ENCODE results near the gene PAQR9. TPM values are rescaled to one million over a fixed set of nuclear protein-coding genes. Genes with fewer than 3 reads are reported as not detected.

PAQR9 gene
- total and polyA plus RNA-seq, 2 of the 13 experiments (the other 11 are each of a cell fraction or from before 2014, with no cell fraction given) = 3.7 to 10.3 TPM

DNA sequence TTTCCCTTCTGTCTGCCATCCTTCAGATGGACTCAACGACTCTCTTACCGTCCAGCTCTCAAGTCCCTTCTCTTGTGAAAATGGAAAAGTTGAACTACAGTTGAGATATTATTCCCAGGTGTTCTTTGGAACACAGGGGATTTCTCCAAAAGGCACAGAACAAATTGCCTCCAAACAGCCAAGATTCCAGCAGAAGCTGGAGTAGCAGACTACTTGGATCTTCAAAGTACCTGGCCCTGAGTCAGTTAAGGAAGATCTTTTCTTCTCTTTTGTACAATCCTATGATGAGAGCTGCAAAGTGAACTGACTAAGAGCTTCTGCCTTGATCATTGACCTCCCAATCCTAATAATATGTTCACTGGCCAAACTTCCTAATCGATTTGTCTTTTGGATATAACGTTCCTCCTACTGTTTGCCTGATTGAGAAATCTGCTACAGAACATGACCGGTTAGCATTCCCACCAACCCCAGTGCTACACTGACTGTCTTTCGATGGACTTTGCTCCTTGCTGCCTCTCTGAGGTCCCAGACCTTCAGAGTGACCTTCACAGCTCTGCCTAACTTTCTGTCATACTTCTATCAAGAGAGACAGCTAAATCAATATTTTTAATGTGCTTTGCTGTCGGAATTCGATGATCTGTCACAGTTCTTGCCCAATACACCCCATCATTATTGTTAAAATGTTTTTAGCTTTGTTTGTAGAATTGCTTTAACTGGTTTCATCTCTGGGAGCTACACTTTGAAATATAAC lies 21.9 kb downstream of the PAQR9 start (continued):
- no peak for TF ChIP-seq SETDB1 (CRISPR knock-in tag; IDR thresholded peaks at IDR 0.05; ENCODE audit: borderline replicate concordance)
- TF ChIP-seq HOXA5 (CRISPR knock-in tag; IDR thresholded peaks at IDR 0.05) = no peak; the same call in 1 of the 2 replicates
- TF ChIP-seq KLF12 (CRISPR knock-in tag; IDR thresholded peaks at IDR 0.05; ENCODE audit: borderline replicate concordance) = no peak
- peak; percentile 39; the same call in 1 of the 2 replicates for TF ChIP-seq CHD4 (IDR thresholded peaks at IDR 0.05; ENCODE audit: borderline replicate concordance, low read length)
- no peak for TF ChIP-seq ZFYVE20 (CRISPR knock-in tag; IDR thresholded peaks at IDR 0.05; ENCODE audit: borderline replicate concordance, low read depth)
- peak; percentile 85 for TF ChIP-seq SSRP1 (CRISPR knock-in tag; IDR thresholded peaks at IDR 0.05)
- TF ChIP-seq SMYD3 (CRISPR knock-in tag; IDR thresholded peaks at IDR 0.05) = peak; percentile 81; the same call in 1 of the 2 replicates
- no peak for TF ChIP-seq HNRNPUL1 (IDR thresholded peaks at IDR 0.05; ENCODE audit: low read depth, low read length)
- 0 out of 2 replicates have a peak, but pooled peaks have one; percentile 61 for TF ChIP-seq ZNF703 (CRISPR knock-in tag; IDR thresholded peaks at IDR 0.05; ENCODE audit: borderline replicate concordance)
- TF ChIP-seq, protein P1, sequence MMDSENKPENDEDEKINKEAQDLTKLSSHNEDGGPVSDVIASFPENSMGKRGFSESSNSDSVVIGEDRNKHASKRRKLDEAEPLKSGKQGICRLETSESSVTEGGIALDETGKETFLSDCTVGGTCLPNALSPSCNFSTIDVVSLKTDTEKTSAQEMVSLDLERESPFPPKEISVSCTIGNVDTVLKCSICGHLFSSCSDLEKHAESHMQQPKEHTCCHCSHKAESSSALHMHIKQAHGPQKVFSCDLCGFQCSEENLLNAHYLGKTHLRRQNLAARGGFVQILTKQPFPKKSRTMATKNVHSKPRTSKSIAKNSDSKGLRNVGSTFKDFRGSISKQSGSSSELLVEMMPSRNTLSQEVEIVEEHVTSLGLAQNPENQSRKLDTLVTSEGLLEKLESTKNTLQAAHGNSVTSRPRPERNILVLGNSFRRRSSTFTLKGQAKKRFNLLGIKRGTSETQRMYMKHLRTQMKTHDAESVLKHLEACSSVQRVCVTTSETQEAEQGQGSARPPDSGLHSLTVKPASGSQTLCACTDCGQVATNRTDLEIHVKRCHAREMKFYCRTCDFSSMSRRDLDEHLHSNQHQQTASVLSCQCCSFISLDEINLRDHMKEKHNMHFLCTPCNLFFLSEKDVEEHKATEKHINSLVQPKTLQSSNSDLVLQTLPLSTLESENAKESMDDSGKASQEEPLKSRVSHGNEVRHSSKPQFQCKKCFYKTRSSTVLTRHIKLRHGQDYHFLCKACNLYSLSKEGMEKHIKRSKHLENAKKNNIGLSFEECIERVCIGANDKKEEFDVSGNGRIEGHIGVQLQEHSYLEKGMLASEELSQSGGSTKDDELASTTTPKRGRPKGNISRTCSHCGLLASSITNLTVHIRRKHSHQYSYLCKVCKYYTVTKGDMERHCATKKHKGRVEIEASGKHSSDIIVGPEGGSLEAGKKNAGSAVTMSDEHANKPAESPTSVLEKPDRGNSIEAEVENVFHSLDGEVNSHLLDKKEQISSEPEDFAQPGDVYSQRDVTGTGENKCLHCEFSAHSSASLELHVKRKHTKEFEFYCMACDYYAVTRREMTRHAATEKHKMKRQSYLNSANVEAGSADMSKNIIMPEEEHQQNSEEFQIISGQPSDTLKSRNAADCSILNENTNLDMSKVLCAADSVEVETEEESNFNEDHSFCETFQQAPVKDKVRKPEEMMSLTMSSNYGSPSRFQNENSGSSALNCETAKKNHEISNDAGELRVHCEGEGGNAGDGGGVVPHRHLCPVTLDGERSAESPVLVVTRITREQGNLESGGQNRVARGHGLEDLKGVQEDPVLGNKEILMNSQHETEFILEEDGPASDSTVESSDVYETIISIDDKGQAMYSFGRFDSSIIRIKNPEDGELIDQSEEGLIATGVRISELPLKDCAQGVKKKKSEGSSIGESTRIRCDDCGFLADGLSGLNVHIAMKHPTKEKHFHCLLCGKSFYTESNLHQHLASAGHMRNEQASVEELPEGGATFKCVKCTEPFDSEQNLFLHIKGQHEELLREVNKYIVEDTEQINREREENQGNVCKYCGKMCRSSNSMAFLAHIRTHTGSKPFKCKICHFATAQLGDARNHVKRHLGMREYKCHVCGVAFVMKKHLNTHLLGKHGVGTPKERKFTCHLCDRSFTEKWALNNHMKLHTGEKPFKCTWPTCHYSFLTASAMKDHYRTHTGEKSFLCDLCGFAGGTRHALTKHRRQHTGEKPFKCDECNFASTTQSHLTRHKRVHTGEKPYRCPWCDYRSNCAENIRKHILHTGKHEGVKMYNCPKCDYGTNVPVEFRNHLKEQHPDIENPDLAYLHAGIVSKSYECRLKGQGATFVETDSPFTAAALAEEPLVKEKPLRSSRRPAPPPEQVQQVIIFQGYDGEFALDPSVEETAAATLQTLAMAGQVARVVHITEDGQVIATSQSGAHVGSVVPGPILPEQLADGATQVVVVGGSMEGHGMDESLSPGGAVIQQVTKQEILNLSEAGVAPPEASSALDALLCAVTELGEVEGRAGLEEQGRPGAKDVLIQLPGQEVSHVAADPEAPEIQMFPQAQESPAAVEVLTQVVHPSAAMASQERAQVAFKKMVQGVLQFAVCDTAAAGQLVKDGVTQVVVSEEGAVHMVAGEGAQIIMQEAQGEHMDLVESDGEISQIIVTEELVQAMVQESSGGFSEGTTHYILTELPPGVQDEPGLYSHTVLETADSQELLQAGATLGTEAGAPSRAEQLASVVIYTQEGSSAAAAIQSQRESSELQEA (CRISPR knock-in tag; IDR thresholded peaks at IDR 0.05; ENCODE audit: not compliant biosample characterization) = no peak
- TF ChIP-seq ZNF589 (CRISPR knock-in tag; conservative IDR thresholded peaks at IDR 0.05) = no peak
- no peak for TF ChIP-seq ARNT (IDR thresholded peaks at IDR 0.05)
- TF ChIP-seq, protein P2, sequence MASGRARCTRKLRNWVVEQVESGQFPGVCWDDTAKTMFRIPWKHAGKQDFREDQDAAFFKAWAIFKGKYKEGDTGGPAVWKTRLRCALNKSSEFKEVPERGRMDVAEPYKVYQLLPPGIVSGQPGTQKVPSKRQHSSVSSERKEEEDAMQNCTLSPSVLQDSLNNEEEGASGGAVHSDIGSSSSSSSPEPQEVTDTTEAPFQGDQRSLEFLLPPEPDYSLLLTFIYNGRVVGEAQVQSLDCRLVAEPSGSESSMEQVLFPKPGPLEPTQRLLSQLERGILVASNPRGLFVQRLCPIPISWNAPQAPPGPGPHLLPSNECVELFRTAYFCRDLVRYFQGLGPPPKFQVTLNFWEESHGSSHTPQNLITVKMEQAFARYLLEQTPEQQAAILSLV (CRISPR knock-in tag; IDR thresholded peaks at IDR 0.05; ENCODE audit: borderline replicate concordance) = no peak
- TF ChIP-seq ZNF644 (CRISPR knock-in tag; IDR thresholded peaks at IDR 0.05; ENCODE audit: low read depth) = peak; percentile 46; the same call in 1 of the 2 replicates
- TF ChIP-seq ZNF451 (CRISPR knock-in tag; IDR thresholded peaks at IDR 0.05) = no peak
- TF ChIP-seq IRF2 (CRISPR knock-in tag; IDR thresholded peaks at IDR 0.05) = peak; percentile 88
- TF ChIP-seq DMAP1 (CRISPR knock-in tag; IDR thresholded peaks at IDR 0.05) = 0 out of 2 replicates have a peak, but pooled peaks have one; percentile 29
- no peak for TF ChIP-seq PAF1 (CRISPR knock-in tag; IDR thresholded peaks at IDR 0.05)
- 0 out of 2 replicates have a peak, but pooled peaks have one; percentile 3 for TF ChIP-seq ZNF761 (CRISPR knock-in tag; conservative IDR thresholded peaks at IDR 0.05)
- no peak for TF ChIP-seq ZNF280B (CRISPR knock-in tag; IDR thresholded peaks at IDR 0.05; ENCODE audit: borderline replicate concordance)
